AG09309 (cell line): ENCODE results near the gene ALX3.

Source experiments
- DNase-seq: peaks from one replicate; pipeline ENCODE4 v3.0.0-alpha.2; 2010; ENCODE audit warnings: low read depth
- H3K4me3 ChIP-seq: 2 replicates; pipeline ENCODE4 v1.5.1; 2011; ENCODE audit warnings: mild to moderate bottlenecking, low read depth, low read length, moderate library complexity; ENCODE audit not compliant: control insufficient read depth
- CTCF ChIP-seq: IDR thresholded peaks from 2 replicates; pipeline ENCODE4 v1.5.1; 2011; ENCODE audit warnings: mild to moderate bottlenecking, low read depth, low read length, inconsistent platforms; ENCODE audit not compliant: insufficient read depth, control insufficient read depth; ENCODE audit errors: missing control alignments

ALX3 gene

GRCh38 chr1:110112143-110112542, 41.7 kb upstream of the ALX3 start, which contains the start of gene UBL4B:
TSS of gene UBL4B (plus strand) at chr1:110112443. CDS start at chr1:110112535, 92 bp downstream.
- no peak for DNase-seq
- no peak for TF ChIP-seq CTCF
- no peak within 1 kb of the TSS for H3K4me3 ChIP-seq

GRCh38 chr1:110111081-110111480, 40.6 kb upstream of the ALX3 start:
- no peak for TF ChIP-seq CTCF
- no peak overlapping the region for H3K4me3 ChIP-seq

GRCh38 chr1:110107867-110108469, 37.5 kb upstream of the ALX3 start:
- H3K4me3 ChIP-seq, result no peak overlapping the region
- DNase-seq, result no peak
- no peak for TF ChIP-seq CTCF

More at GRCh38 chr1:110111081-110111480, 40.6 kb upstream of the ALX3 start:
- DNase-seq, result no peak

- no peak overlapping the region for H3K4me3 ChIP-seq
- DNase-seq, result peak; percentile 32
- TF ChIP-seq CTCF, result peak; percentile 97
Observed at GRCh38 chr1:110106013-110106941, 35.8 kb upstream of the ALX3 start.

GRCh38 chr1:110102081-110102480, 31.6 kb upstream of the ALX3 start:
- no peak for DNase-seq
- TF ChIP-seq CTCF, result no peak
- no peak overlapping the region for H3K4me3 ChIP-seq

- no peak for TF ChIP-seq CTCF
- no peak overlapping the region for H3K4me3 ChIP-seq
- no peak for DNase-seq
Observed at GRCh38 chr1:110100335-110100734, 29.9 kb upstream of the ALX3 start.
